GM12801 (cell line): ENCODE data around the gene SFI1.

Experiments used
- TF ChIP-seq, protein P1 (sequence below): IDR thresholded peaks from one replicate; pipeline ENCODE4 v1.5.1; 2011; ENCODE audit warnings: control low read depth; ENCODE audit not compliant: insufficient read length; ENCODE audit errors: extremely low read depth

SFI1 gene

DNA sequence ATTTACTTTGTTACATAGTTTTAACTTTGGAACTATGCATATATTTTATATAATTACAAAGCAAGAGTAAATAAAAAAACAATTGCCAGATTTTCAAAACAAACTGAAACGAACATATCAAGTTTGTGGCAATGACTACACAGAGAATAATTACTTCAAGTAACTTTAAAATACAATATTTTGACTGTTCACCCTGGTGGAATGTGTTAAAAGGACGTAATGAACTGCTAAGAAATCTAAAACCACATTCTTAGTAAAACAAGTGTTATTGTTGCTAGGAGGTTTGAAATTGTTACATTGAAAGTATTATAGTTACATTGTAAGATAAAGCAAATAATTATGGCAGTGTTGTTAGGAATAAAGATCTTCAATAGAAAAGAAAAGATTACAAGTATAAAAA lies 71.4 kb downstream of the SFI1 start:
- TF ChIP-seq, protein P1, sequence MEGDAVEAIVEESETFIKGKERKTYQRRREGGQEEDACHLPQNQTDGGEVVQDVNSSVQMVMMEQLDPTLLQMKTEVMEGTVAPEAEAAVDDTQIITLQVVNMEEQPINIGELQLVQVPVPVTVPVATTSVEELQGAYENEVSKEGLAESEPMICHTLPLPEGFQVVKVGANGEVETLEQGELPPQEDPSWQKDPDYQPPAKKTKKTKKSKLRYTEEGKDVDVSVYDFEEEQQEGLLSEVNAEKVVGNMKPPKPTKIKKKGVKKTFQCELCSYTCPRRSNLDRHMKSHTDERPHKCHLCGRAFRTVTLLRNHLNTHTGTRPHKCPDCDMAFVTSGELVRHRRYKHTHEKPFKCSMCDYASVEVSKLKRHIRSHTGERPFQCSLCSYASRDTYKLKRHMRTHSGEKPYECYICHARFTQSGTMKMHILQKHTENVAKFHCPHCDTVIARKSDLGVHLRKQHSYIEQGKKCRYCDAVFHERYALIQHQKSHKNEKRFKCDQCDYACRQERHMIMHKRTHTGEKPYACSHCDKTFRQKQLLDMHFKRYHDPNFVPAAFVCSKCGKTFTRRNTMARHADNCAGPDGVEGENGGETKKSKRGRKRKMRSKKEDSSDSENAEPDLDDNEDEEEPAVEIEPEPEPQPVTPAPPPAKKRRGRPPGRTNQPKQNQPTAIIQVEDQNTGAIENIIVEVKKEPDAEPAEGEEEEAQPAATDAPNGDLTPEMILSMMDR, result no peak

GRCh38 chr22:31569126-31569525 lies 72.8 kb downstream of the SFI1 start:
- TF ChIP-seq, protein P1, result no peak

- TF ChIP-seq, protein P1, result no peak
Observed at GRCh38 chr22:31572939-31573338, 76.6 kb downstream of the SFI1 start.

DNA sequence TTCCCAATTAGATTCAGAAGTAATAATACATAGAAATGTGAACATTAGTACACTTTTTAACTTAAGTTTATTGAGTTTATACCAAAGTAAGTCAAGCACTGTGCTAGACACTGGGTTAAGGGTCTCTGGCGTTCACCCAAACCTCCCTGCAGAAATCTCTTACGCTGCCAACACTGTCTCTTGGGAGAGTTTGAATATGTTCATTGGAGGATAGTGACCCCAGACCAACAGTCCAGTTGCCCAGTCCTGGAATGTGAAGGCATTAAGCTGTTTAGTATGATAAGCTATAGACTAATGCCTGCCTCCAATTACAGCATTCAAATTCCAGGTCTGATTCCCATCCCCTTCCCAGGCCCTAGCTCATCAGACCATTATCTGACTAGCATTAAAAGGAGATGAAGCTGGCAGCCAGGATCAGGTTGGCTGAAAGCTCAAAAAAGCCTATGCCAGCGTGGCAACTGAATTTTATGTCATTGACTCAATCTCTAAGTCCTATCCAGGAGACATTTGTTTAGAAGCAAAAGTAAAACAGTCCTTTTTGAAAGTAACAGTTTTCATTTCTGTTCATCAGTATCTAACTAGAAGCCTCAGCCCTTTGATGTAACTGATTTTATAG lies 77.8 kb downstream of the SFI1 start:
- TF ChIP-seq, protein P1, result no peak

DNA sequence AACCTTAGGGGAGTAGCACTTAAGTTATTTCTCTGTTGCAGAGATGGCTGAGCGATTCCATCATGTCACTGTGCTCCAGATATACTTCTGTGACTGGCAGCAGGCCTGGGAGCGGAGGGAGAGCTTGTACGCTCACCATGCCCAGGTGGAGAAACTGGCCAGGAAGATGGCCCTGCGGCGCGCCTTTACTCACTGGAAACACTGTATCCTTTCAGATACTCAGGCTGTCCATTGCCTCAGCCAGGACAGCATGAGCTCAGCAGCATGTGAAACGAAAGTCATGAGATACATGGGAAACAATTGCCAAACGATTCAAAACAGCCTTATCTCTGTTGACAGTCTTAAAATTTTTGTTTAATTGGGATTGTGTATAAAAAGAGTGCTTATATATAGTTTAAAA lies 78.9 kb downstream of the SFI1 start:
- TF ChIP-seq, protein P1, result no peak

GRCh38 chr22:31577711-31578110 lies 81.4 kb downstream of the SFI1 start:
- TF ChIP-seq, protein P1, result no peak

DNA sequence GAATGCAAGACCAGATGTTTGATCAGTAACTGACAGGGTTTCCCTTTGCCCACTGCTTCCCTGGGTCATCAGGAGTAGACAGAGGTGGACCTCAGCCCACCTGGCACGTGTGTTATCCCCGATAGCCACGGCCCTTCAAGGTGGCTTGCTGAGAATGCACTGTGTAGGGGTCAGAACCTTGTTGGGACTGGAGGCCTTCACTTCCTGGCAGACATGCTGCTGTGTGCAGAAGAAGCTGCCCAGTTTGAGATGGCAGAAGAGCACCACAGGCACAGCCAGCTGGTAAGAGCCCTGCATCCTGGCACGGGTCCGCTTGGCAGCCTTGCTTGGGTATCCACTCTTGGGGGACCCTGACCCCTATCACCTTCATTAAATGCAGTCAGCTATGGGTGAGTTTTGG lies 81.8 kb downstream of the SFI1 start:
- TF ChIP-seq, protein P1, result no peak
